HepG2 (cell line): Measurements from ENCODE around the gene SULT4A1. TPM values are rescaled to one million over a fixed set of nuclear protein-coding genes. Genes with fewer than 3 reads are reported as not detected.

Experiments
- DNMT1 ChIP-seq: sonication (generic); formaldehyde crosslinking; IDR thresholded peaks from 2 replicates; pipeline ENCODE4 v1.5.1; 2020; ENCODE audit warnings: mild to moderate bottlenecking, missing genetic modification reagents
- GTF2F1 ChIP-seq: fragments of 150-350 bp; IDR thresholded peaks from 2 replicates; pipeline ENCODE4 v1.6.1; 2014; ENCODE audit warnings: low read length
- KAT8 ChIP-seq: IDR thresholded peaks from 2 replicates; pipeline ENCODE4 v1.6.1; 2016; ENCODE audit warnings: missing genetic modification reagents, missing compliant biosample characterization
- MYC ChIP-seq: sonication (generic); formaldehyde crosslinking; IDR thresholded peaks from 2 replicates; pipeline ENCODE4 v1.9.0; 2021; ENCODE audit warnings: missing genetic modification reagents, borderline replicate concordance
- NCOA2 ChIP-seq: sonication (generic); formaldehyde crosslinking; IDR thresholded peaks from 2 replicates; pipeline ENCODE4 v1.8.0; 2022; ENCODE audit warnings: inconsistent platforms
- NR2F1 ChIP-seq, 2 experiments: fragments of 450-650 bp in 1 of 2; formaldehyde crosslinking in 1 of 2; IDR thresholded peaks; 2 replicates each; pipeline versions ENCODE4 v1.5.0 to v1.6.1; 2016 to 2020; ENCODE audit warnings: mild to moderate bottlenecking in 1 of 2, missing compliant biosample characterization in 1 of 2, missing genetic modification reagents in 1 of 2, moderate library complexity in 1 of 2
- SP2 ChIP-seq: sonication (generic); formaldehyde crosslinking; IDR thresholded peaks from 2 replicates; pipeline ENCODE4 v1.5.1; 2020; ENCODE audit warnings: mild to moderate bottlenecking, missing genetic modification reagents
- ZNF629 ChIP-seq: sonication (generic); formaldehyde crosslinking; conservative IDR thresholded peaks from 2 replicates; pipeline ENCODE4 v1.5.0; 2020; ENCODE audit warnings: missing genetic modification reagents
- ZNF75D ChIP-seq: sonication (generic); formaldehyde crosslinking; IDR thresholded peaks from 2 replicates; pipeline ENCODE4 v1.8.1; 2023; ENCODE audit warnings: missing genetic modification reagents, mild to moderate bottlenecking, borderline replicate concordance
- ZSCAN9 ChIP-seq: IDR thresholded peaks from 2 replicates; pipeline ENCODE4 v1.6.1; 2016; ENCODE audit warnings: borderline replicate concordance
- polyA plus RNA-seq, 8 experiments: library from polyadenylated mRNA; depleted of rRNA in 3 of 8; stranded (reverse) in 7 of 8; unstranded in 1 of 8; fragments of >200 nt; fragmentation: Illumina TruSeq in 4 of 8; extraction: Trizol in 4 of 8; gene quantifications; 2 replicates each; pipeline versions ENCODE4 v1.2.1 to v1.2.3, GENCODE V29; 2011 to 2016; ENCODE audit warnings: low read depth in 4 of 8, missing spikeins in 1 of 8, mixed read lengths in 1 of 8; ENCODE audit not compliant: insufficient read depth in 1 of 8
- total RNA-seq, 5 experiments: library from RNA; depleted of rRNA; stranded (reverse); fragments of >200 nt; fragmentation: Illumina TruSeq; extraction: Trizol; gene quantifications; 2 replicates each; pipeline ENCODE4 v1.2.3, GENCODE V29; 2016; ENCODE audit warnings: low read depth in 1 of 5
- TF ChIP-seq, protein P1 (sequence below), 2 experiments: sonication (generic) in 1 of 2; formaldehyde crosslinking in 1 of 2; IDR thresholded peaks; 2 replicates each; pipeline versions ENCODE4 v1.5.1 to v1.6.1; 2011 to 2020; ENCODE audit warnings: borderline replicate concordance in 1 of 2, low read depth in 1 of 2, low read length in 1 of 2, mild to moderate bottlenecking in 1 of 2, missing genetic modification reagents in 1 of 2, moderate library complexity in 1 of 2
- TF ChIP-seq, protein P2 (sequence below), 2 experiments: fragments of 450-650 bp in 1 of 2; sonication (generic) in 1 of 2; formaldehyde crosslinking; IDR thresholded peaks; 2 replicates each; pipeline versions ENCODE4 v1.5.0 to v1.8.0; 2020 to 2022; ENCODE audit warnings: mild to moderate bottlenecking in 1 of 2, missing genetic modification reagents in 1 of 2
- TF ChIP-seq, protein P3 (sequence below): sonication (generic); formaldehyde crosslinking; IDR thresholded peaks from 2 replicates; pipeline ENCODE4 v1.4.0; 2020; ENCODE audit warnings: missing genetic modification reagents
- TF ChIP-seq, protein P4 (sequence below): sonication (generic); formaldehyde crosslinking; IDR thresholded peaks from 2 replicates; pipeline ENCODE4 v1.4.0; 2020; ENCODE audit warnings: missing genetic modification reagents

The SULT4A1 gene
- total and polyA plus RNA-seq, 2 of the 13 experiments (the other 11 are each of a cell fraction or from before 2014, with no cell fraction given) = not detected

DNA sequence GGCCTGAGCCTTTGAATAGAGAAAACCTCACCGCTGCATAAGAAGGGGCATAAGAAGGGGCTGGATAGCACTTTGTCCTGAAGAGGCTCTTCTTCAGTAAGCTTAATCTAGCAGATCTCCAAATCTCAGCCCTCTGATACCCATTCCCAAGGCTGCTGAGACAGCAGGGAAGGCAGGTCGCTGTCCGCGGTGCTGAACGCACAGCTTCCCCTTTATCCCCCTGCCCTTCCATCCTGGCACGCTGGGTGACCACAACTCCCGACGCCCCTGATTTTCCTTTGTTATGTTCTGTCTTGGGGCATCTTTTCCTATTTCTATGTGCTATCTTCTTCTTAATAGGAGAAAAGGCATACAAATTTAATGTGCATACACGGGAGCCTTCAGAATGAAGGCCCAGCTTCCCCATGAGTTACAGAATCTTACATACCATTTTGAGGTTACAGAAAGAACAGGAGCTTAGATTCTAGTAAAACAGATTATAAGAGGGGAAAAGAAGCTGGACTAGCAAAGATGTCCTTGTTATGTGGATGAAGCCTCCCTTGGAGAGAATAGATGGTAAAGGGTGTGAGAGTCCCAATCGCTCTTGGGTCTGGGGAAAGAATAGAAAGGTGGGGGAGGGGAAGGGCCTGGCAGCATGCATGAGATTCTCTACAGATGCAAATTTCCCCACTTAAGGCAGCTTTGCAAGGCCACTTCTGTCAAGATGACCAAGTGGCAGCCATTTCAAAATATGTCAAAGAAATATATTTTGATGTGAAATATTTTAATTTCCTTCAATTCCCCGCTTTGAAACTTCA is 5.7 kb upstream of the SULT4A1 start (continued):
- TF ChIP-seq, protein P1, sequence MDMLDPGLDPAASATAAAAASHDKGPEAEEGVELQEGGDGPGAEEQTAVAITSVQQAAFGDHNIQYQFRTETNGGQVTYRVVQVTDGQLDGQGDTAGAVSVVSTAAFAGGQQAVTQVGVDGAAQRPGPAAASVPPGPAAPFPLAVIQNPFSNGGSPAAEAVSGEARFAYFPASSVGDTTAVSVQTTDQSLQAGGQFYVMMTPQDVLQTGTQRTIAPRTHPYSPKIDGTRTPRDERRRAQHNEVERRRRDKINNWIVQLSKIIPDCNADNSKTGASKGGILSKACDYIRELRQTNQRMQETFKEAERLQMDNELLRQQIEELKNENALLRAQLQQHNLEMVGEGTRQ (IDR thresholded peaks at IDR 0.05; ENCODE audit: low read depth, low read length) = no peak
- TF ChIP-seq, protein P1 (CRISPR knock-in tag; IDR thresholded peaks at IDR 0.05; ENCODE audit: borderline replicate concordance) = no peak
- TF ChIP-seq KAT8 (no peak), NCOA2 (0 out of 2 replicates have a peak, but pooled peaks have one; percentile 29), ZSCAN9 (peak; percentile 94), DNMT1 (no peak), SP2 (no peak), GTF2F1 (no peak), MYC (peak; percentile 27; the same call in 1 of the 2 replicates), NR2F1 (CRISPR knock-in tag; IDR thresholded peaks at IDR 0.05) (no peak), ZNF629 (CRISPR knock-in tag) (peak; percentile 60; the same call in 1 of the 2 replicates), ZNF75D (CRISPR knock-in tag) (no peak)
- TF ChIP-seq, protein P2, sequence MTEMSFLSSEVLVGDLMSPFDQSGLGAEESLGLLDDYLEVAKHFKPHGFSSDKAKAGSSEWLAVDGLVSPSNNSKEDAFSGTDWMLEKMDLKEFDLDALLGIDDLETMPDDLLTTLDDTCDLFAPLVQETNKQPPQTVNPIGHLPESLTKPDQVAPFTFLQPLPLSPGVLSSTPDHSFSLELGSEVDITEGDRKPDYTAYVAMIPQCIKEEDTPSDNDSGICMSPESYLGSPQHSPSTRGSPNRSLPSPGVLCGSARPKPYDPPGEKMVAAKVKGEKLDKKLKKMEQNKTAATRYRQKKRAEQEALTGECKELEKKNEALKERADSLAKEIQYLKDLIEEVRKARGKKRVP (CRISPR knock-in tag; IDR thresholded peaks at IDR 0.05) = no peak
- TF ChIP-seq, protein P3, sequence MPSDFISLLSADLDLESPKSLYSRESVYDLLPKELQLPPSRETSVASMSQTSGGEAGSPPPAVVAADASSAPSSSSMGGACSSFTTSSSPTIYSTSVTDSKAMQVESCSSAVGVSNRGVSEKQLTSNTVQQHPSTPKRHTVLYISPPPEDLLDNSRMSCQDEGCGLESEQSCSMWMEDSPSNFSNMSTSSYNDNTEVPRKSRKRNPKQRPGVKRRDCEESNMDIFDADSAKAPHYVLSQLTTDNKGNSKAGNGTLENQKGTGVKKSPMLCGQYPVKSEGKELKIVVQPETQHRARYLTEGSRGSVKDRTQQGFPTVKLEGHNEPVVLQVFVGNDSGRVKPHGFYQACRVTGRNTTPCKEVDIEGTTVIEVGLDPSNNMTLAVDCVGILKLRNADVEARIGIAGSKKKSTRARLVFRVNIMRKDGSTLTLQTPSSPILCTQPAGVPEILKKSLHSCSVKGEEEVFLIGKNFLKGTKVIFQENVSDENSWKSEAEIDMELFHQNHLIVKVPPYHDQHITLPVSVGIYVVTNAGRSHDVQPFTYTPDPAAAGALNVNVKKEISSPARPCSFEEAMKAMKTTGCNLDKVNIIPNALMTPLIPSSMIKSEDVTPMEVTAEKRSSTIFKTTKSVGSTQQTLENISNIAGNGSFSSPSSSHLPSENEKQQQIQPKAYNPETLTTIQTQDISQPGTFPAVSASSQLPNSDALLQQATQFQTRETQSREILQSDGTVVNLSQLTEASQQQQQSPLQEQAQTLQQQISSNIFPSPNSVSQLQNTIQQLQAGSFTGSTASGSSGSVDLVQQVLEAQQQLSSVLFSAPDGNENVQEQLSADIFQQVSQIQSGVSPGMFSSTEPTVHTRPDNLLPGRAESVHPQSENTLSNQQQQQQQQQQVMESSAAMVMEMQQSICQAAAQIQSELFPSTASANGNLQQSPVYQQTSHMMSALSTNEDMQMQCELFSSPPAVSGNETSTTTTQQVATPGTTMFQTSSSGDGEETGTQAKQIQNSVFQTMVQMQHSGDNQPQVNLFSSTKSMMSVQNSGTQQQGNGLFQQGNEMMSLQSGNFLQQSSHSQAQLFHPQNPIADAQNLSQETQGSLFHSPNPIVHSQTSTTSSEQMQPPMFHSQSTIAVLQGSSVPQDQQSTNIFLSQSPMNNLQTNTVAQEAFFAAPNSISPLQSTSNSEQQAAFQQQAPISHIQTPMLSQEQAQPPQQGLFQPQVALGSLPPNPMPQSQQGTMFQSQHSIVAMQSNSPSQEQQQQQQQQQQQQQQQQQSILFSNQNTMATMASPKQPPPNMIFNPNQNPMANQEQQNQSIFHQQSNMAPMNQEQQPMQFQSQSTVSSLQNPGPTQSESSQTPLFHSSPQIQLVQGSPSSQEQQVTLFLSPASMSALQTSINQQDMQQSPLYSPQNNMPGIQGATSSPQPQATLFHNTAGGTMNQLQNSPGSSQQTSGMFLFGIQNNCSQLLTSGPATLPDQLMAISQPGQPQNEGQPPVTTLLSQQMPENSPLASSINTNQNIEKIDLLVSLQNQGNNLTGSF = peak; percentile 90
- TF ChIP-seq, protein P4, sequence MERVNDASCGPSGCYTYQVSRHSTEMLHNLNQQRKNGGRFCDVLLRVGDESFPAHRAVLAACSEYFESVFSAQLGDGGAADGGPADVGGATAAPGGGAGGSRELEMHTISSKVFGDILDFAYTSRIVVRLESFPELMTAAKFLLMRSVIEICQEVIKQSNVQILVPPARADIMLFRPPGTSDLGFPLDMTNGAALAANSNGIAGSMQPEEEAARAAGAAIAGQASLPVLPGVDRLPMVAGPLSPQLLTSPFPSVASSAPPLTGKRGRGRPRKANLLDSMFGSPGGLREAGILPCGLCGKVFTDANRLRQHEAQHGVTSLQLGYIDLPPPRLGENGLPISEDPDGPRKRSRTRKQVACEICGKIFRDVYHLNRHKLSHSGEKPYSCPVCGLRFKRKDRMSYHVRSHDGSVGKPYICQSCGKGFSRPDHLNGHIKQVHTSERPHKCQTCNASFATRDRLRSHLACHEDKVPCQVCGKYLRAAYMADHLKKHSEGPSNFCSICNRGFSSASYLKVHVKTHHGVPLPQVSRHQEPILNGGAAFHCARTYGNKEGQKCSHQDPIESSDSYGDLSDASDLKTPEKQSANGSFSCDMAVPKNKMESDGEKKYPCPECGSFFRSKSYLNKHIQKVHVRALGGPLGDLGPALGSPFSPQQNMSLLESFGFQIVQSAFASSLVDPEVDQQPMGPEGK (CRISPR knock-in tag) = 0 out of 2 replicates have a peak, but pooled peaks have one; percentile 25
